GM12865 (cell line): Measurements from ENCODE around the gene ASS1.

Experiments used
- DNase-seq: peaks from one replicate; pipeline ENCODE4 v3.0.0; 2010; ENCODE audit warnings: low read depth
- H3K4me3 ChIP-seq: 2 replicates; pipeline ENCODE4 v1.5.1; 2011; ENCODE audit warnings: mild to moderate bottlenecking, low read depth, low read length, control low read depth
- TF ChIP-seq, protein P1 (sequence below): IDR thresholded peaks from 2 replicates; pipeline ENCODE4 v1.5.1; 2011; ENCODE audit warnings: low read length, control low read depth, low read depth, inconsistent platforms; ENCODE audit not compliant: insufficient read depth; ENCODE audit errors: missing control alignments

The ASS1 gene

DNA sequence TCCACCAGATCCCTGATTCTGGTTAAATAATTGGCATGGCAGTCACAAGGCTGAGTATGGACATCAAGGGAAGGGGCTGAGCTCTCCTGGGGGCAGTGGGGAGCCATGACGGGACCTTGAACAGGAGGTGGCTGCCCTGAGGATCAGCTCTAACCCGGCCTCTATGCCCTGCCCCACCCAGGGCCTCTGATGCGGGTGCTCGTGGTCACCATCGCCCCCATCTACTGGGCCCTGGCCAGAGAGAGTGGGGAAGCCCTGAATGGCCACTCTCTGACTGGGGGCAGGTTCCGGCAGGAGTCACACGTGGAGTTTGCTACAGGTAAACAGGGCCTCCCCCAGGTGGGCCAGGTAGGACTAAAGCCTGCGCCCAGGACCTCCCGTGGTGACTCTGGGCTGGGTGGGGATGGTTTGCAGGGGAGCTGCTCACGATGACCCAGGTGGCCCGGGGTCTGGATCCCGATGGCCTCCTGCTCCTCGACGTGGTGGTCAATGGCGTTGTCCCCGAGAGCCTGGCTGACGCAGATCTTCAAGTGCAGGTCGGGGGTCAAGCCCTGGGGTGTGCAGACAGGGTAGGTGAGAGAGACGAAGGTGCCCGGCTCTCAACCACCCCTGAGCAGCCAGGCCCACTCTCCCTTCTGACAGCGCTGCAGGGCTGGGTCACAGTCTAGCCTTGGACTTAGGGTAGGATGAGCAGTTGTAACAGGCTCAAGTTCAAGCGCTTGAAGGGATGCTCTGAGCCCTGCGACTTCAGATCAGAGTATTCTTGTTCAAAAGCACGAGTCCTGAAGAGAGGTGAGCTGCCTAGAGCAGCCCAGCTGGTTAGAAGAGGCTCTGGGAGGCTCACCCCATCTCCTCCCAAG is 19.9 kb upstream of the ASS1 start:
- DNase-seq, result no peak
- no peak overlapping the region for H3K4me3 ChIP-seq
- TF ChIP-seq, protein P1, sequence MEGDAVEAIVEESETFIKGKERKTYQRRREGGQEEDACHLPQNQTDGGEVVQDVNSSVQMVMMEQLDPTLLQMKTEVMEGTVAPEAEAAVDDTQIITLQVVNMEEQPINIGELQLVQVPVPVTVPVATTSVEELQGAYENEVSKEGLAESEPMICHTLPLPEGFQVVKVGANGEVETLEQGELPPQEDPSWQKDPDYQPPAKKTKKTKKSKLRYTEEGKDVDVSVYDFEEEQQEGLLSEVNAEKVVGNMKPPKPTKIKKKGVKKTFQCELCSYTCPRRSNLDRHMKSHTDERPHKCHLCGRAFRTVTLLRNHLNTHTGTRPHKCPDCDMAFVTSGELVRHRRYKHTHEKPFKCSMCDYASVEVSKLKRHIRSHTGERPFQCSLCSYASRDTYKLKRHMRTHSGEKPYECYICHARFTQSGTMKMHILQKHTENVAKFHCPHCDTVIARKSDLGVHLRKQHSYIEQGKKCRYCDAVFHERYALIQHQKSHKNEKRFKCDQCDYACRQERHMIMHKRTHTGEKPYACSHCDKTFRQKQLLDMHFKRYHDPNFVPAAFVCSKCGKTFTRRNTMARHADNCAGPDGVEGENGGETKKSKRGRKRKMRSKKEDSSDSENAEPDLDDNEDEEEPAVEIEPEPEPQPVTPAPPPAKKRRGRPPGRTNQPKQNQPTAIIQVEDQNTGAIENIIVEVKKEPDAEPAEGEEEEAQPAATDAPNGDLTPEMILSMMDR, result no peak

DNA sequence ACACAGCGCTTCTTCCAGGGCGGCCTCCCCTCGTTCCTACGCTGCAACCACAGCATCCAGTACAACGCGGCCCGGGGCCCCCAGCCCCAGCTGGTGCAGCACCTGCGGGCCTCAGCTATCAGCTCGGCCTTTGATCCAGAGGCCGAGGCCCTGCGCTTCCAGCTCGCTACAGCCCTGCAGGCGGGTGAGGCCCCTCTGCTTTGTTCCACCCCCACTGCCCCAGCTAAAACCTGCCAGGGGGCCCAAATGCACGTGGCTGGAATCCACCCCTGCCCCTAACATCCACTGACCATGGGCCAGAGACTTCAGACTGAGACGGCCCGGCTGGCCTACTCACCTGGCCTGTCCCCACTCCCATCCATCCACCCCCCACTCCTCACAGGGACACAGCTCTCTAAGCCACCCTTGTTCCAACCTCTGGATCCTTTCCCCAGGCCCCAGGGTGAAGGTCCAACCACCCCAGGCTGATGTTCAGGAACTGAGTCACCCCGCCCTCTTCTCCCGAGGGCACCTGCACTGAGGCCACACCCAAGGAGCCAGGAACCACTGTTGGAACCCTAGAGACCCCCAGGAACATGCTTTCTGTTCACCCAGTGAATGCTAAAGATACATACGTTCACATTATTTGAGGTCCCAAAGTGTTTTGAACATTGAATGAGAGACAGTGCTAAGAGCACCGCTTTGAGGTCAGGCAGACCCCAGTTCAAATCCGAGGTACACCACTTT is 18.9 kb upstream of the ASS1 start:
- H3K4me3 ChIP-seq, result no peak overlapping the region
- no peak for DNase-seq
- TF ChIP-seq, protein P1, result no peak

DNA sequence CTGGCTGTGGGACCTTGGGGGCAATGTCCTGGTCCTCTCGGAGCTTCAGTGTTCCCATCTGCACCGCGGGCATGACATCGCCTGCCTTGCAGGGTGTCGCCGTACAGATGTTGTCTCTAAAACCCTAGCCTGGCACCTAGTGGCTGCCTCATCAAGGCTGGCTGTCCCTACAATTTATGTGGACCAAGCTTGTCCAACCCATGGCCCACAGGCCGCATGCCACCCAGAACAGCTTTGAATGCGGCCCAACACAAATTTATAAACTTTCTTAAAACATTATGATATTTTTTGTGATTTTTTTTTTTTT is 18.3 kb upstream of the ASS1 start:
- no peak for DNase-seq
- TF ChIP-seq, protein P1, result no peak

DNA sequence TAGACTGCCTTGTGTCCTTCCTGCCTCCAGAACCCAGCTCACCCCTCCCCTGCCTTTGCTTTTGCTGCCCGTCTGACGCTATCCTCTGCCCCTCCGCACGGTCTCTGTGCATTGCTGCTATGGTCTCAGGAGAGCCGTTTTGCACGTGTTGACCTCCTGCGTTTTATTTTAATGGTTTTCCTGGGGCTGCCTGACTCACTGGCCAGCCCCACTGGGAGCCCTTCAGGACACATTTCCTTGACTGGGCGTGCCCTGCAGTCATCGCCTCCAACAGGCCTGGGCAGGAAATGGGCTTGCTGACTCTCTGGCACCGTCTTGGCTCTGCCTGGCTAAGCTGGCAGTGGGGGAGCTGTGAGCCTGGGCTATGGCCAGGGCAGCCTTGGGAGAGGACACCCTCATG is 17.9 kb upstream of the ASS1 start:
- H3K4me3 ChIP-seq, result no peak overlapping the region
- no peak for DNase-seq
- TF ChIP-seq, protein P1, result no peak

More for the DNA sequence above, 18.3 kb upstream of the ASS1 start:
- H3K4me3 ChIP-seq, result no peak overlapping the region

DNA sequence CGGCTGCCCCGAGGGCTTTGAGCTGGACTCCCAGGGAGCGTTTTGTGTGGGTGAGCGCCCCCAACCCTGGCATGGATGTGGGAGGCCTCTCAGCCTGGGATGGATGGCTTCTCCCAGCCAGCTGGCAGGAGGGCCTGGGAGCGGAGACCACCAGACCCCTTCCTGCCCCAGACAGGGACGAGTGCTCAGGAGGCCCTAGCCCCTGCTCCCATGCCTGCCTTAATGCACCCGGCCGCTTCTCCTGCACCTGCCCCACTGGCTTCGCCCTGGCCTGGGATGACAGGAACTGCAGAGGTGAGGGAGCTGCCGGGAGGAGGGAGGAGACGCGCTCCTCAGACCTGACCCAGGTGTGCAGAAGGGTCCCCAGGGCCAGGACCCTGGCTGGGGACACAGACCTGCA is 17.4 kb upstream of the ASS1 start:
- H3K4me3 ChIP-seq, result no peak overlapping the region
- TF ChIP-seq, protein P1, result no peak
- no peak for DNase-seq

DNA sequence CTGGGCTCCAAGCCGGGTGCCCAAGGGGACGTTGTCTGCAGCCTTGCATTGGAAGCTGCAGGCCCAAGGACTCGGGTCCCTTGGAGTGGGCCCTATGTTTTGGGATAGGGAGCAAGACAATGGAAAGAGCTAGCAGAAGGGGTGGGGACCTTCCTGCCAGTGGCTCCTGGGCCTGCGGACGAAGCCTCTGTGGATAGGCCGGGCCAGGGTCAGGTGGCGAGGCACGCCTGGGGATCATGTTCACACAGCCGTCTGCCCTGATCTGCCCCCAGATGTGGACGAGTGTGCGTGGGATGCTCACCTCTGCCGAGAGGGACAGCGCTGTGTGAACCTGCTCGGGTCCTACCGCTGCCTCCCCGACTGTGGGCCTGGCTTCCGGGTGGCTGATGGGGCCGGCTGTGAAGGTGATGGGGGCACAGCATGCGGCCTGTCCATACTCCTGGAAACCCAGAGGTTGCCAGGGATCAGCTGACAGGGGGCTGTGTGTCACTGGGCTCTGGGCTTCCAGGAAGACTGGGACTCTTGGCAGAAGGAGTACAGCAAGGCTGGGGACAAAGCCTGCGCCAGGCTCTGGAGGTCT is 16.6 kb upstream of the ASS1 start:
- TF ChIP-seq, protein P1, result no peak
- H3K4me3 ChIP-seq, result no peak overlapping the region
- no peak for DNase-seq
